Measurements from ENCODE around the gene CAPN9.

CAPN9 gene

GRCh38 chr1:230746617-230747016, 571 bp upstream of the CAPN9 start:
- H3K9me3 ChIP-seq = no peaks in the 10 kb centered on the region
- no peaks in the 10 kb centered on the region for H3K27me3 ChIP-seq
- no peak overlapping the region for H3K4me3 ChIP-seq (ENCODE audit: low read depth, low read length)
- H3K36me3 ChIP-seq = no peaks in the 10 kb centered on the region
- no peaks in the 10 kb centered on the region for H3K4me1 ChIP-seq
- TF ChIP-seq, protein P1, sequence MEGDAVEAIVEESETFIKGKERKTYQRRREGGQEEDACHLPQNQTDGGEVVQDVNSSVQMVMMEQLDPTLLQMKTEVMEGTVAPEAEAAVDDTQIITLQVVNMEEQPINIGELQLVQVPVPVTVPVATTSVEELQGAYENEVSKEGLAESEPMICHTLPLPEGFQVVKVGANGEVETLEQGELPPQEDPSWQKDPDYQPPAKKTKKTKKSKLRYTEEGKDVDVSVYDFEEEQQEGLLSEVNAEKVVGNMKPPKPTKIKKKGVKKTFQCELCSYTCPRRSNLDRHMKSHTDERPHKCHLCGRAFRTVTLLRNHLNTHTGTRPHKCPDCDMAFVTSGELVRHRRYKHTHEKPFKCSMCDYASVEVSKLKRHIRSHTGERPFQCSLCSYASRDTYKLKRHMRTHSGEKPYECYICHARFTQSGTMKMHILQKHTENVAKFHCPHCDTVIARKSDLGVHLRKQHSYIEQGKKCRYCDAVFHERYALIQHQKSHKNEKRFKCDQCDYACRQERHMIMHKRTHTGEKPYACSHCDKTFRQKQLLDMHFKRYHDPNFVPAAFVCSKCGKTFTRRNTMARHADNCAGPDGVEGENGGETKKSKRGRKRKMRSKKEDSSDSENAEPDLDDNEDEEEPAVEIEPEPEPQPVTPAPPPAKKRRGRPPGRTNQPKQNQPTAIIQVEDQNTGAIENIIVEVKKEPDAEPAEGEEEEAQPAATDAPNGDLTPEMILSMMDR (IDR thresholded peaks at IDR 0.05; ENCODE audit: low read depth, low read length) = no peak
- no peak for DNase-seq

DNA sequence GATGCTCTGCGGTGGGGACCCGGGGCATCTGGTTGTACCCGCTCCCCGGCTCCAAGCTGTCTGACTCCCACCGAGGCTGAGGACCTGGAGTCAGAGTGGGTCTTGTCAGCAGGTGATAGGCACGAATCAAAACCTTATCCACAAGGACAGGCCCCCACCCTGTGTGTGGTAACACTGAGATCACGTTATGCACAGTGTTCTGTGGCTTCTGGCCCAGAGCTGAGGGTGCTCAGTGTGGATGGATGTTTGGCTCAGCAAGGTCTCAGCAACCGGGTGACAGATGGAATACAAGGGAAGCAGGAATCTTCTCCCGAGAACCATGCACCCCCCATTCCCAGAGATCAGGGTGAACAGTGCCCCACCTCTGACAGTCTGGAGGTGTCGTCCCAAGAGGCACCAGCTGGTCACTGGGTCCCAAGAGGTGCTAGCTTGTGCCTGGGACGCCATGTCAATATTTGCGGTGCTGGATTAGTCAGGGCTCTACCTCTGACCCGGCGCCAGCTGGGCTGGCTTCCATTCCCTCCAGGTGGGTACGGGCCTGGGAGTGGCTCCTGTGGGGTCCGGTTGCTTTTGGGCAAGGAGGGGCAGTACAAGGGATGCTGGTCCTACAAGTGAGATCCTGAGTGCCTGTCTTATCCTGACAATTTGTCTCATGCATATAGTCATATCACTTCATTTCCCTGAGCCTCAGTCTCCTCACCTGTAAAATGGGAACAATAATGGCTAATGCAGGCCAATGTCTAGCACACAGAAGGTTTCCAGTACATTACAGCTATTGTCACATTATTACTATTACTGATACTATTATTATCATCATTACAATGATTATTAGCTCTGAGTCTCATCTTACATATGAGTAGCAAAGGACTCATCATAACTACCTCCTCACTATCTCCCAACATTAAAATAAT, 957 bp downstream of the CAPN9 start:
- no peaks in the 10 kb centered on the region for H3K36me3 ChIP-seq
- no peaks in the 10 kb centered on the region for H3K4me1 ChIP-seq
- no peaks in the 10 kb centered on the region for H3K27me3 ChIP-seq
- TF ChIP-seq, protein P1 (IDR thresholded peaks at IDR 0.05; ENCODE audit: low read depth, low read length) = no peak
- no peak for DNase-seq
- H3K4me3 ChIP-seq (ENCODE audit: low read depth, low read length) = no peak overlapping the region
- H3K9me3 ChIP-seq = no peaks in the 10 kb centered on the region

GRCh38 chr1:230749150-230749549, 2.0 kb downstream of the CAPN9 start:
- Histone ChIP-seq H3K4me1 (peaks cover 3% of the 10 kb centered on the region), H3K36me3 (no peaks in the 10 kb centered on the region), H3K27me3 (no peaks in the 10 kb centered on the region), H3K9me3 (no peaks in the 10 kb centered on the region), H3K4me3 (ENCODE audit: low read depth, low read length) (no peak overlapping the region)
- TF ChIP-seq, protein P1 (IDR thresholded peaks at IDR 0.05; ENCODE audit: low read depth, low read length) = no peak
- DNase-seq = no peak

DNA sequence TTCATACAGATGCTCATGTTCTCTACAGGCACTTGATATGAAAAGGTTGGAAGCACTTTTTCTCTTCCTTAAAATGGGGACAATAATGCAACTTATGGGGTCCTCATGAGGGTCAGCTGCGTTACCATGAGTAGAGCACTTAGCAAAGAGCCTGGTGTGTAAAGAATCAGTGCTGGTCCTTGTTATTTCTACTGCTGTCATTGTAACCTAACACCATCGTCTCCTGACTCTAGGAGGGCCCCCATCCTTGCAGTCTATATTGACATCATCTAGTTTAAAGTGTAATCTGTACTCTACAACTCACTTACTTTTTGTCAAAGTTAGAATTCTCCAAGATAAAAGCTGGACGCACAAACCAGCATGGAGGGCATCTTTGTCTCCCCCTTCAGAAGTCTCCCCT, 2.4 kb downstream of the CAPN9 start:
- no peaks in the 10 kb centered on the region for H3K27me3 ChIP-seq
- H3K4me1 ChIP-seq = peaks cover 3% of the 10 kb centered on the region
- H3K36me3 ChIP-seq = no peaks in the 10 kb centered on the region
- TF ChIP-seq, protein P1 (IDR thresholded peaks at IDR 0.05; ENCODE audit: low read depth, low read length) = no peak
- no peak for DNase-seq
- no peak overlapping the region for H3K4me3 ChIP-seq (ENCODE audit: low read depth, low read length)
- no peaks in the 10 kb centered on the region for H3K9me3 ChIP-seq

DNA sequence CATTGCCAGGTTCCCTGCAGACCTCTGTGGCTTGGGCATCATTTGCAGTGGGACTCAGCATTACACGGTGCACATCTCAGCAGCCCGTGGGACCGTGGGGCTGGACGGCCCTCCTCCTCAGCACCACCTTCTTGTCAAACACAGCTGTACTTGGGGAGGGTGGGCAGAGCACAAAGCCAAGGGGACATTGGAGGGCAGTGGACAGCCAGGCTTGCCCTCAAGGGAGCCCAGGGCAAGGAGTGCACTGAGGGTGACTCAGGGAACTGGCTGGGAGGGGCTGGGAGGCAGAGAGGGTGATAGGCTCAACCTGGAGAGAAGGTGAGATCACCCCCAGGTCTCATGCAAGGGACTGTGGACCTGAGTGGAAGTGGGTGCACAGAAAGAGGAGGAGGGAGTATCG, 3.4 kb downstream of the CAPN9 start:
- no peaks in the 10 kb centered on the region for H3K9me3 ChIP-seq
- H3K4me1 ChIP-seq = peaks cover 3% of the 10 kb centered on the region
- no peak for DNase-seq
- no peaks in the 10 kb centered on the region for H3K36me3 ChIP-seq
- TF ChIP-seq, protein P1 (IDR thresholded peaks at IDR 0.05; ENCODE audit: low read depth, low read length) = no peak
- no peaks in the 10 kb centered on the region for H3K27me3 ChIP-seq
- H3K4me3 ChIP-seq (ENCODE audit: low read depth, low read length) = no peak overlapping the region

DNA sequence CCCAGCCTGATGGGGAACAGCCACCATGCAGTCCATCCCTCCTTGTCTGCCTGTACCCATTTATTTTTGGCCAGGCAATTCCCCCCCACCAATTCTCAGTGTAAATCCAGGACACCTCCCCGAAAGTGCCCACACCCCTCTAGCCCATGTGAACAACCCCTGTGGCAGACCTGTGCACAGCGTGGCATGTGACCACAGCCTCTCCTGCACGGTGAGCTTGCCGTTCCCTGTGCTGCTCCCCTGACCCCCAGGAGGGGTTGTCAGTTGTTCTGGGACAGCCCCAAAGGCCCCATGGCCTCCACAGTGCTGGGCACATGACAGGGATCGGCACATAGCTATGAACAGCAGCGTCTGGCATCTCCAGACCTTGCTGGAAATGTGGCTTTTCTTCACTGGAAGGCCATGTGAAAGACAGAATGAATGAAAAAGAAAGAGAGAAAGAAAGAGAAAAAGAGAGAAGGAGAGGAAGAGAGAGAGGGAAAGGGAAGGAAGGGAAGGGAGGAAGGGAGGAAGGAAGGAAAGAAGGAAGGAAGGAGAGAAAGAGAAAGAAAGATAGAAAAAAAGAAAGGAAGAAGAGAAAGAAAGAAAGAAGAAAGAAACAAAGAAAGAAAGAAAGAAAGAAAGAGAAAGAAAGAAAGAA, 3.9 kb downstream of the CAPN9 start:
- H3K36me3 ChIP-seq = no peaks in the 10 kb centered on the region
- TF ChIP-seq, protein P1 (IDR thresholded peaks at IDR 0.05; ENCODE audit: low read depth, low read length) = no peak
- no peak overlapping the region for H3K4me3 ChIP-seq (ENCODE audit: low read depth, low read length)
- H3K27me3 ChIP-seq = no peaks in the 10 kb centered on the region
- no peaks in the 10 kb centered on the region for H3K9me3 ChIP-seq
- no peak for DNase-seq
- peaks cover 3% of the 10 kb centered on the region for H3K4me1 ChIP-seq
